ENCODE data around the gene MRPL44. TPM values are rescaled to one million over a fixed set of nuclear protein-coding genes. Genes with fewer than 3 reads are reported as not detected.

Gene MRPL44
- polyA plus RNA-seq, 4 donors = 27.7 to 33.9 (median 29.9) TPM

DNA sequence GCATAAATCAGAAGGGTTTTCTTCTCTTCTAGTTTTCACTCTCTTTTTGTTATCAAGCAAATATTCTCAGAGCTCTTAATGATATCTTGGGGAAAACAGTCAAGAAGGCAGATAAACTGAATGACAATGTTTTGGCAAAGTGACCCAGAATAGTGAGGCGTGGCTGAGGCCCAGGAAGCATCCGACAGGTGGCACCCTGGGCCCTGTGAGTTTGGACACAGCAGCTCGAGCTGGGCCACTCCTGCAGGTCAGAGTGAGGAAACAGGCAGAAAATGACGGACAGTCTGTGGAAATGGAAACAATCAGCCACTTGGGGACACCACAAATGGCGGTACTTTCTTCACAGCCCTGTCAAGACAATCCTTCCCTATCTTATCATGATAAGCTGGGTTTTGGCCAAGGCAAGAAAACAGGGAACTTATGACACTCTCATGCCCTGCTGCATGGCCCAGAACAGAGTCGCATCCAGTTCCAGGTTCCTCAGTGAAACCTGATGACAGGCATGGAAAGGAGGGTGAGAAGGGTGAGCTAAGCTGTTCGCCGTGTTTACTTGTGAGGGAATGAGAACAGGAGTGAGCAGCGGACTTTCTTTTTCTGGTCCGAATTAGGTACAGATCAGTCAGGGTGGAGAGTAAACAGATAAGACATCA lies 32.1 kb downstream of the MRPL44 start:
- H3K4me1 ChIP-seq (ENCODE audit: control insufficient read depth in 3 of 3, insufficient read depth in 2 of 3, low read depth in 1 of 3, low read length in 2 of 3) = peaks cover 5 to 6% (median 5%) of the 10 kb centered on the region in 3 donors
- peaks cover 0 to 10% (median 2%) of the 10 kb centered on the region in 3 donors for H3K36me3 ChIP-seq (ENCODE audit: control insufficient read depth in 3 of 3, insufficient read depth in 2 of 3, low read depth in 1 of 3, low read length in 3 of 3)
- H3K27ac ChIP-seq (ENCODE audit: low read depth in 1 of 3, low read length in 2 of 3) = no peak overlapping the region
- H3K27me3 ChIP-seq (ENCODE audit: control insufficient read depth in 3 of 3, insufficient read depth in 3 of 3, low read length in 3 of 3) = peaks cover 0 to 2% (median 0%) of the 10 kb centered on the region in 3 donors
- H3K9me3 ChIP-seq (ENCODE audit: control insufficient read depth in 2 of 2, insufficient read depth in 1 of 2, low read depth in 1 of 2, low read length in 1 of 2) = no peaks in the 10 kb centered on the region
- no peak overlapping the region for H3K4me3 ChIP-seq (ENCODE audit: low read depth in 1 of 3, low read length in 3 of 3)
- FAIRE-seq = no peak
- WGBS, 3 donors = 26 to 68% (median 44%) methylated on average over 10 of the region's 10 CpGs
- peak; percentile 13 to 63 for DNase-seq

DNA sequence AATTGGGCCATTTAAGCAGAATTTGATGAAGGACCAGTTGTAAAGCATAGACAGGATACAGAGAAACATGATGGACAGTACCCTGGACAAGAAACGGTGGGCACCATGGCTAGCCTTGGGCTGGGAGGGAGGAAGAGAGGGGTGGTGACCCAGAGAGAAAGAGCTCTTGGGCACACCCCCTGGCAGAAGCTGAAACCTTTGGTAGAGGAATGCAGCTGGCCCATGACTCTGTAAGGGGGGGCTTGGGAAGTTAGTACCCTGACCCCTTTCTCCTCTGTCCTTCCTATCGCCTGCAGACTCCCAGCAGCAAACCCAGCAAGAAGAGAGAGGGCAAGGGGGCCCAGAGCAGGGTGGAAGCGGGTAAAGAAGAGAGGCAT lies 32.6 kb downstream of the MRPL44 start:
- Histone ChIP-seq H3K27me3 (ENCODE audit: control insufficient read depth in 3 of 3, insufficient read depth in 3 of 3, low read length in 3 of 3) (peaks cover 0 to 2% (median 0%) of the 10 kb centered on the region in 3 donors), H3K4me3 (ENCODE audit: low read depth in 1 of 3, low read length in 3 of 3) (no peak overlapping the region), H3K36me3 (ENCODE audit: control insufficient read depth in 3 of 3, insufficient read depth in 2 of 3, low read depth in 1 of 3, low read length in 3 of 3) (peaks cover 0 to 6% (median 0%) of the 10 kb centered on the region in 3 donors), H3K9me3 (ENCODE audit: control insufficient read depth in 2 of 2, insufficient read depth in 1 of 2, low read depth in 1 of 2, low read length in 1 of 2) (no peaks in the 10 kb centered on the region), H3K27ac (ENCODE audit: low read depth in 1 of 3, low read length in 2 of 3) (no peak overlapping the region), H3K4me1 (ENCODE audit: control insufficient read depth in 3 of 3, insufficient read depth in 2 of 3, low read depth in 1 of 3, low read length in 2 of 3) (peaks cover 5 to 10% (median 5%) of the 10 kb centered on the region in 3 donors)
- FAIRE-seq (no peak), DNase-seq (no peak)
- WGBS, 3 donors = 66 to 84% (median 71%) methylated on average over 3 of the region's 3 CpGs

DNA sequence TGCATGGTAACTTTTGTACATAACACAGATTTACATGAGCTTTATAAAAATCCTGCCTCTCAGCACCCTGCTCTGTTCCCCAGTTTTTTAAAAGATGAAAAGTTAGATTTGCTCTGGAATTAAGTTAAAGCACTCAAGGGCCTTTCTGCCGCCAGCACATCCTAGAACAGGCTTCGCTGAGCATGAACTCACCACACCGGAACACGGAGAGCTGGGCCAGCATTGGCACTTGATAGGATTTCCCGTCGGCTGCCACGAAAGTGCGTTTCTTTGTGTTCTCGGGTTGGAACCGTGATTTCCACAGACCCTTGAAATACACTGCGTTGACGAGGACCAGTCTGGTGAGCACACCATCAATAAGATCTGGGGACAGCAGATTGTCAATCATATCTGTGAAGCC lies 34.3 kb downstream of the MRPL44 start:
- Histone ChIP-seq H3K9me3 (ENCODE audit: control insufficient read depth in 2 of 2, insufficient read depth in 1 of 2, low read depth in 1 of 2, low read length in 1 of 2) (no peaks in the 10 kb centered on the region), H3K36me3 (ENCODE audit: control insufficient read depth in 3 of 3, insufficient read depth in 2 of 3, low read depth in 1 of 3, low read length in 3 of 3) (peaks cover 0 to 12% (median 0%) of the 10 kb centered on the region in 3 donors), H3K27me3 (ENCODE audit: control insufficient read depth in 3 of 3, insufficient read depth in 3 of 3, low read length in 3 of 3) (peaks cover 0 to 2% (median 0%) of the 10 kb centered on the region in 3 donors), H3K4me3 (ENCODE audit: low read depth in 1 of 3, low read length in 3 of 3) (no peak overlapping the region), H3K4me1 (ENCODE audit: control insufficient read depth in 3 of 3, insufficient read depth in 2 of 3, low read depth in 1 of 3, low read length in 2 of 3) (peaks cover 5 to 18% (median 6%) of the 10 kb centered on the region in 3 donors), H3K27ac (ENCODE audit: low read depth in 1 of 3, low read length in 2 of 3) (no peak overlapping the region)
- no peak for DNase-seq
- FAIRE-seq = no peak
- WGBS, 3 donors = 90 to 94% (median 92%) methylated on average over 12 of the region's 12 CpGs

GRCh38 chr2:223993634-223994232 lies 36.5 kb downstream of the MRPL44 start:
- Histone ChIP-seq H3K27me3 (ENCODE audit: control insufficient read depth in 3 of 3, insufficient read depth in 3 of 3, low read length in 3 of 3) (no peaks in the 10 kb centered on the region), H3K27ac (ENCODE audit: low read depth in 1 of 3, low read length in 2 of 3) (no peak overlapping the region), H3K4me1 (ENCODE audit: control insufficient read depth in 3 of 3, insufficient read depth in 2 of 3, low read depth in 1 of 3, low read length in 2 of 3) (peaks cover 5 to 31% (median 6%) of the 10 kb centered on the region in 3 donors), H3K4me3 (ENCODE audit: low read depth in 1 of 3, low read length in 3 of 3) (no peak overlapping the region), H3K36me3 (ENCODE audit: control insufficient read depth in 3 of 3, insufficient read depth in 2 of 3, low read depth in 1 of 3, low read length in 3 of 3) (peaks cover 0 to 12% (median 0%) of the 10 kb centered on the region in 3 donors), H3K9me3 (ENCODE audit: control insufficient read depth in 2 of 2, insufficient read depth in 1 of 2, low read depth in 1 of 2, low read length in 1 of 2) (no peaks in the 10 kb centered on the region)
- DNase-seq (peak; percentile 82 to 85), FAIRE-seq (no peak)
- 28 to 32% (median 29%) methylated on average over 5 of the region's 5 CpGs for WGBS, 3 donors

GRCh38 chr2:223994562-223995162 lies 37.4 kb downstream of the MRPL44 start:
- peaks cover 0 to 14% (median 0%) of the 10 kb centered on the region in 3 donors for H3K36me3 ChIP-seq (ENCODE audit: control insufficient read depth in 3 of 3, insufficient read depth in 2 of 3, low read depth in 1 of 3, low read length in 3 of 3)
- DNase-seq (peak; percentile 27 to 36), FAIRE-seq (no peak)
- H3K4me1 ChIP-seq (ENCODE audit: control insufficient read depth in 3 of 3, insufficient read depth in 2 of 3, low read depth in 1 of 3, low read length in 2 of 3) = peaks cover 5 to 32% (median 6%) of the 10 kb centered on the region in 3 donors
- H3K4me3 ChIP-seq (ENCODE audit: low read depth in 1 of 3, low read length in 3 of 3) = no peak overlapping the region
- H3K27me3 ChIP-seq (ENCODE audit: control insufficient read depth in 3 of 3, insufficient read depth in 3 of 3, low read length in 3 of 3) = no peaks in the 10 kb centered on the region
- WGBS, 3 donors = 62 to 76% (median 69%) methylated on average over 4 of the region's 4 CpGs
- peak overlapping the region in 1 of 3 donors; percentile 2 for H3K27ac ChIP-seq (ENCODE audit: low read depth in 1 of 3, low read length in 2 of 3)
- no peaks in the 10 kb centered on the region for H3K9me3 ChIP-seq (ENCODE audit: control insufficient read depth in 2 of 2, insufficient read depth in 1 of 2, low read depth in 1 of 2, low read length in 1 of 2)

- Histone ChIP-seq H3K27me3 (ENCODE audit: control insufficient read depth in 3 of 3, insufficient read depth in 3 of 3, low read length in 3 of 3) (no peaks in the 10 kb centered on the region), H3K9me3 (ENCODE audit: control insufficient read depth in 2 of 2, insufficient read depth in 1 of 2, low read depth in 1 of 2, low read length in 1 of 2) (no peaks in the 10 kb centered on the region), H3K4me3 (ENCODE audit: low read depth in 1 of 3, low read length in 3 of 3) (no peak overlapping the region), H3K36me3 (ENCODE audit: control insufficient read depth in 3 of 3, insufficient read depth in 2 of 3, low read depth in 1 of 3, low read length in 3 of 3) (peaks cover 0 to 12% (median 0%) of the 10 kb centered on the region in 3 donors), H3K4me1 (ENCODE audit: control insufficient read depth in 3 of 3, insufficient read depth in 2 of 3, low read depth in 1 of 3, low read length in 2 of 3) (peaks cover 5 to 32% (median 6%) of the 10 kb centered on the region in 3 donors), H3K27ac (ENCODE audit: low read depth in 1 of 3, low read length in 2 of 3) (no peak overlapping the region)
- WGBS, 3 donors = 68 to 86% (median 84%) methylated on average over 5 of the region's 5 CpGs
- DNase-seq (no peak), FAIRE-seq (no peak)
Measured at GRCh38 chr2:223995569-223995968, 38.3 kb downstream of the MRPL44 start.

DNA sequence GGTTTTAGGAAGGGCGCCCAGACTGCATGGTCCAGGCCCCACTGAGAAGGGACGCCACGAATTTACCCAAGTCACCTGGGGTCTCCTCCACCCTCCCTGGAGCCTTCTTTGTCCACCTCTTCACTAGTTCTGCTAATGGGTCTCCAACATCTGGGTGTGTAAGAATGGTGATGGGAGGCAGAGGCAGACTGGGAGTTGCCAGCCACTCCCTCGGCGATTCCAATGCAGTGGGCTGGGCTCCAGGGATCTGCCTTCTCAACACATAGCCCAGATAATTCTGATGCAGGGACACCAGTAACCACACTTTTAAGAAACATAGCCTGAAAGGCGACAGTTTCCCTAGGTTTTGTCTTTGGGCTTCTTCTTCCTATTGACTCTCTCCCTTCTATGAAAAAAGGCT lies 39.1 kb downstream of the MRPL44 start:
- 79 to 83% (median 80%) methylated on average over 6 of the region's 6 CpGs for WGBS, 3 donors
- Histone ChIP-seq H3K4me3 (ENCODE audit: low read depth in 1 of 3, low read length in 3 of 3) (no peak overlapping the region), H3K27me3 (ENCODE audit: control insufficient read depth in 3 of 3, insufficient read depth in 3 of 3, low read length in 3 of 3) (no peaks in the 10 kb centered on the region), H3K36me3 (ENCODE audit: control insufficient read depth in 3 of 3, insufficient read depth in 2 of 3, low read depth in 1 of 3, low read length in 3 of 3) (peaks cover 0 to 17% (median 0%) of the 10 kb centered on the region in 3 donors), H3K27ac (ENCODE audit: low read depth in 1 of 3, low read length in 2 of 3) (no peak overlapping the region), H3K9me3 (ENCODE audit: control insufficient read depth in 2 of 2, insufficient read depth in 1 of 2, low read depth in 1 of 2, low read length in 1 of 2) (no peaks in the 10 kb centered on the region), H3K4me1 (ENCODE audit: control insufficient read depth in 3 of 3, insufficient read depth in 2 of 3, low read depth in 1 of 3, low read length in 2 of 3) (peaks cover 5 to 32% (median 6%) of the 10 kb centered on the region in 3 donors)
- DNase-seq = no peak
- no peak for FAIRE-seq

DNA sequence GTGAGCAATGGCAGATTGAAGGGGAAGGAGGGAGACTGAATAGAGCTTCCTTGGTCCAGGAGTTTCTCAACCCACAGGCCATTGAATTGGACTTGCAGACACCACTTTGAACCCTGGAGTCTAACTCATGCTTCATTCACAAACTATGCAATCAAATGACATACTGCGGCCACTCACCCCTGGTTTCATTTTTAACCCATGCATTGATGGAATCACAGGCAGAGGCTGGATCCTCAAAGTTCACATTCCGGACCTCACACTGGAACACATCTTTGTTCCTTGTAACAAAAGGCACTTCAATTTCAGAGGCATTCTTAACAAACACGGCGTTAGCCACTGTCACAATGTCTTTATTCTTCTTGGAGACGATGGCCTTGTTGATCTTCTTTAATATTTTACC lies 40.7 kb downstream of the MRPL44 start:
- 67 to 76% (median 72%) methylated on average over 5 of the region's 5 CpGs for WGBS, 3 donors
- peak; percentile 47 to 72 for DNase-seq
- no peak for FAIRE-seq
- peaks cover 0 to 16% (median 0%) of the 10 kb centered on the region in 3 donors for H3K36me3 ChIP-seq (ENCODE audit: control insufficient read depth in 3 of 3, insufficient read depth in 2 of 3, low read depth in 1 of 3, low read length in 3 of 3)
- H3K4me3 ChIP-seq (ENCODE audit: low read depth in 1 of 3, low read length in 3 of 3) = no peak overlapping the region
- peaks cover 5 to 32% (median 6%) of the 10 kb centered on the region in 3 donors for H3K4me1 ChIP-seq (ENCODE audit: control insufficient read depth in 3 of 3, insufficient read depth in 2 of 3, low read depth in 1 of 3, low read length in 2 of 3)
- no peaks in the 10 kb centered on the region for H3K9me3 ChIP-seq (ENCODE audit: control insufficient read depth in 2 of 2, insufficient read depth in 1 of 2, low read depth in 1 of 2, low read length in 1 of 2)
- H3K27me3 ChIP-seq (ENCODE audit: control insufficient read depth in 3 of 3, insufficient read depth in 3 of 3, low read length in 3 of 3) = no peaks in the 10 kb centered on the region
- H3K27ac ChIP-seq (ENCODE audit: low read depth in 1 of 3, low read length in 2 of 3) = peak overlapping the region in 1 of 3 donors; percentile 74

All from small intestine (tissue), 7 donors.